ENCODE data around the gene SACS. TPM values are rescaled to one million over a fixed set of nuclear protein-coding genes. Genes with fewer than 3 reads are reported as not detected.

Gene SACS
- 10 to 100 TPM; 28.2 to 65.5 TPM for total RNA-seq

- ATAC-seq (peak in 1 of 2 donors; percentile 38), DNase-seq (ENCODE audit: low spot score) (no peak)
- Mint-ChIP-seq H3K27me3 (peaks cover 39 to 54% of the 10 kb centered on the region in 2 donors), H3K27ac (no peak within 1 kb of the TSS), H3K36me3 (no peaks in the 10 kb centered on the region), H3K4me1 (ENCODE audit: low read depth in 2 of 2) (peaks cover 0 to 10% of the 10 kb centered on the region in 2 donors), H3K9me3 (no peaks in the 10 kb centered on the region), H3K4me3 (no peak within 1 kb of the TSS)
These were observed at the start of gene SACS for GRCh38 chr13:23433171-23434153. TSS of gene SACS (minus strand) at chr13:23433702. CDS start at chr13:23411239, 22,463 bp downstream.

GRCh38 chr13:23480324-23480723, 46.8 kb upstream of the SACS start:
- no peak for DNase-seq (ENCODE audit: low spot score)
- H3K4me1 Mint-ChIP-seq (ENCODE audit: low read depth in 2 of 2), result no peaks in the 10 kb centered on the region
- H3K27me3 Mint-ChIP-seq, result no peaks in the 10 kb centered on the region
- no peak overlapping the region for H3K4me3 Mint-ChIP-seq
- H3K9me3 Mint-ChIP-seq, result peaks cover 12% of the 10 kb centered on the region
- peaks cover 22% of the 10 kb centered on the region for H3K36me3 Mint-ChIP-seq
- H3K27ac Mint-ChIP-seq, result no peak overlapping the region
- no peak for ATAC-seq

- no peak for DNase-seq (ENCODE audit: low spot score)
- no peaks in the 10 kb centered on the region for H3K4me1 Mint-ChIP-seq (ENCODE audit: low read depth in 2 of 2)
- H3K9me3 Mint-ChIP-seq, result peaks cover 12% of the 10 kb centered on the region
- ATAC-seq, result no peak
- no peak overlapping the region for H3K27ac Mint-ChIP-seq
- H3K27me3 Mint-ChIP-seq, result no peaks in the 10 kb centered on the region
- peaks cover 21% of the 10 kb centered on the region for H3K36me3 Mint-ChIP-seq
- H3K4me3 Mint-ChIP-seq, result no peak overlapping the region
These were observed 43.6 kb upstream of the SACS start for GRCh38 chr13:23477101-23477500.

DNA sequence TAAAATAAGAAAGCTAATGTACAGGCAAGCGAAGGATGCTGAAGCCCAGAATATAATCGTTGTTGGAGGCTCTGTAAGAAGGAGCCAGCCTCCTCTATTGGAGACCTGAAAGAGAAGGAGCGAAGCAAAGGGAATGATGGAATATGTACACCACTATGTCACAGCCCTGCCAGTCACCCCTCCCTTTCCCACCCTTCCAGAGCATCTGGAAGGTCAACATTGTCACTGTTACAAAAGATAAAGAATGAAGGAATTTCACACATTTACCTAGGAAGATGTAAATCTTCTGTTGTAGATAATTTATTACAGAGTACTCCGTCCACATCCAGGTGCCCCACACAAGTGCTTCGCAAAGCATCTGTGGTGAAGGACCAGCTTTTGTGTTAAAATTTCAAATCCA, 39.7 kb upstream of the SACS start:
- ATAC-seq (no peak), DNase-seq (ENCODE audit: low spot score) (no peak)
- Mint-ChIP-seq H3K9me3 (no peaks in the 10 kb centered on the region), H3K27me3 (peaks cover 5 to 18% of the 10 kb centered on the region in 2 donors), H3K27ac (no peak overlapping the region), H3K4me3 (no peak overlapping the region), H3K36me3 (no peaks in the 10 kb centered on the region), H3K4me1 (ENCODE audit: low read depth in 2 of 2) (no peaks in the 10 kb centered on the region)

GRCh38 chr13:23472189-23472588, 38.7 kb upstream of the SACS start:
- H3K36me3 Mint-ChIP-seq, result no peaks in the 10 kb centered on the region
- no peak for DNase-seq (ENCODE audit: low spot score)
- no peaks in the 10 kb centered on the region for H3K9me3 Mint-ChIP-seq
- peaks cover under 1% of the 10 kb centered on the region in 2 donors for H3K4me1 Mint-ChIP-seq (ENCODE audit: low read depth in 2 of 2)
- no peak overlapping the region for H3K4me3 Mint-ChIP-seq
- ATAC-seq, result no peak
- peaks cover 5 to 20% of the 10 kb centered on the region in 2 donors for H3K27me3 Mint-ChIP-seq
- H3K27ac Mint-ChIP-seq, result no peak overlapping the region

GRCh38 chr13:23470790-23471614, 37.5 kb upstream of the SACS start:
- Mint-ChIP-seq H3K36me3 (no peaks in the 10 kb centered on the region), H3K4me1 (ENCODE audit: low read depth in 2 of 2) (peaks cover 5 to 6% of the 10 kb centered on the region in 2 donors), H3K9me3 (no peaks in the 10 kb centered on the region), H3K27ac (no peak overlapping the region), H3K27me3 (peaks cover 5 to 20% of the 10 kb centered on the region in 2 donors), H3K4me3 (no peak overlapping the region)
- DNase-seq (ENCODE audit: low spot score) (no peak), ATAC-seq (no peak)

- no peak for ATAC-seq
- peaks cover 5 to 20% of the 10 kb centered on the region in 2 donors for H3K27me3 Mint-ChIP-seq
- H3K4me3 Mint-ChIP-seq, result no peak overlapping the region
- H3K27ac Mint-ChIP-seq, result no peak overlapping the region
- peaks cover 7 to 15% of the 10 kb centered on the region in 2 donors for H3K4me1 Mint-ChIP-seq (ENCODE audit: low read depth in 2 of 2)
- H3K36me3 Mint-ChIP-seq, result no peaks in the 10 kb centered on the region
- H3K9me3 Mint-ChIP-seq, result no peaks in the 10 kb centered on the region
- DNase-seq (ENCODE audit: low spot score), result no peak
These were observed 36.5 kb upstream of the SACS start for GRCh38 chr13:23469951-23470421.

- Mint-ChIP-seq H3K27me3 (peaks cover 5 to 20% of the 10 kb centered on the region in 2 donors), H3K9me3 (no peaks in the 10 kb centered on the region), H3K4me1 (ENCODE audit: low read depth in 2 of 2) (peaks cover 7 to 15% of the 10 kb centered on the region in 2 donors), H3K36me3 (no peaks in the 10 kb centered on the region), H3K4me3 (no peak overlapping the region), H3K27ac (no peak overlapping the region)
- DNase-seq (ENCODE audit: low spot score) (no peak), ATAC-seq (no peak)
These were observed 35.3 kb upstream of the SACS start for GRCh38 chr13:23468811-23469210.

DNA sequence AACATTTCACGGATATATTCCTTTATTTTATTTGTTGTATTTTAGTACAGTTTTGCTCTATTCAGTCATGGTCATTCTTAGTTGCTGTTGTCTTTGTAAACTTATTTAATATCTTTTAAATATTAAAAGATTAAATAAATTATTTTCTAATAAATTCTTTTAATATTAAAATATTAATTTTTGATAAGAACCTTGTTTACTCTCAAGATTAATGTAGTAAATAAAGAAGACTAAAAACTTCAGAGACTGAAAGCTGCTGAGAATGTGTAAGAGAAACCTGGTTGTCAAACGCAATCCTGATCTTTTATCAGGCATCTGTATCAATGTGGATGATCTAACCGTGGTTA, 34.4 kb upstream of the SACS start:
- H3K9me3 Mint-ChIP-seq, result no peaks in the 10 kb centered on the region

GRCh38 chr13:23467048-23467931, 33.8 kb upstream of the SACS start:
- ATAC-seq (no peak), DNase-seq (ENCODE audit: low spot score) (no peak)
- Mint-ChIP-seq H3K4me3 (peak overlapping the region; percentile 66), H3K9me3 (no peaks in the 10 kb centered on the region), H3K36me3 (no peaks in the 10 kb centered on the region), H3K27ac (peak overlapping the region in 1 of 2 donors; percentile 71), H3K4me1 (ENCODE audit: low read depth in 2 of 2) (peaks cover 7 to 25% of the 10 kb centered on the region in 2 donors), H3K27me3 (peaks cover 7 to 20% of the 10 kb centered on the region in 2 donors)

More for the DNA sequence above, 34.4 kb upstream of the SACS start:
- Mint-ChIP-seq H3K27me3 (peaks cover 7 to 20% of the 10 kb centered on the region in 2 donors), H3K36me3 (no peaks in the 10 kb centered on the region), H3K4me3 (no peak overlapping the region), H3K27ac (no peak overlapping the region), H3K4me1 (ENCODE audit: low read depth in 2 of 2) (peaks cover 7 to 24% of the 10 kb centered on the region in 2 donors)
- DNase-seq (ENCODE audit: low spot score) (no peak), ATAC-seq (no peak)

DNA sequence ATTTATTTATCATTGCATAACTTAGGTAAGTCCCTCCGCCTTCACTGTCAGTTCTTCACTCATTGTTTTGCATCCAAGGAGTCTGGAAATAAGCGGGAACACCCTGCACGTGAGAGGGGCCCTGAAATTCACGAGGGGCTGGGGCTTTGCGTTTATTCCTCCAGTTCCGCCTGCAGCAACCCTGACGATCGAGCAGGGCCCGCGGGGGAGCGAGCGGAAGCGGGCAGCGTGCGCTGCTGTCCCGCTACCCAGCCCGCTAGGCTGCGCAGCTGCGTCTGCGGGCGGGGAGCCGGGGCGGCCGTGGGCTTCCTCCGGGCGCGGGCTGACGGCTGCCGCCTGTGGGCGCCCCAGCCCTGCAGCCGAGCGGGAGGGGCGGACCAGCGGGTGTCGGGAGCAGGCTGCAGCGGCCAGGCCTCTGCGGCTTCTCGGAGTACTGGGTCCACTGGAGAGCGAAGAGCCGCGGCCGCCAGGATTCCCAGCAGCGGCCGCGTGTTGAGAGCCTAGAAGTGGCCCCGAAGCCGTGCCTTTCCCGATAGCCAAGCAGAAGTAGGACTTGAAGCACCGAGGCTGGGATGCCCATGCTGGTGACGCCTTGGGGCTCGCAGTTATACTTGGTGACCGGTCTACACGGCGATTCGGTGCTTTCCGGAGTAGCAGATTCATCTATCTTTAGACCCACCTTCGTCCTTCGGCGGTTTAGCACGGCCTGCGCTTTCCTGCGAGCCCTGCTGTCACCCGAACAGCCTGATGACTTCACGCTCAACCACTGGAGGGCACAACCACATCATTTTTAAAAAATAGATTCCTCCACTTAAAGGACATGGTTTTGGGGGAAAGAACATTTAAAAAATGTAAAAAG, 32.9 kb upstream of the SACS start:
- peak overlapping the region; percentile 66 for H3K4me3 Mint-ChIP-seq
- DNase-seq (ENCODE audit: low spot score), result peak; percentile 65
- H3K9me3 Mint-ChIP-seq, result no peaks in the 10 kb centered on the region
- peaks cover 9 to 20% of the 10 kb centered on the region in 2 donors for H3K27me3 Mint-ChIP-seq
- peak; percentile 95 to 96 for ATAC-seq
- H3K4me1 Mint-ChIP-seq (ENCODE audit: low read depth in 2 of 2), result peaks cover 7 to 25% of the 10 kb centered on the region in 2 donors
- no peaks in the 10 kb centered on the region for H3K36me3 Mint-ChIP-seq
- H3K27ac Mint-ChIP-seq, result peak overlapping the region in 1 of 2 donors; percentile 71

- ATAC-seq (no peak), DNase-seq (ENCODE audit: low spot score) (no peak)
- no peak overlapping the region for H3K27ac Mint-ChIP-seq
- no peaks in the 10 kb centered on the region for H3K36me3 Mint-ChIP-seq
- peaks cover 4 to 12% of the 10 kb centered on the region in 2 donors for H3K27me3 Mint-ChIP-seq
- no peak overlapping the region for H3K4me3 Mint-ChIP-seq
- H3K4me1 Mint-ChIP-seq (ENCODE audit: low read depth in 2 of 2), result peaks cover 7 to 30% of the 10 kb centered on the region in 2 donors
- no peaks in the 10 kb centered on the region for H3K9me3 Mint-ChIP-seq
These were observed 30.2 kb upstream of the SACS start for GRCh38 chr13:23463661-23464060.
